ENCODE measurements around the gene SETD5. TPM values are rescaled to one million over a fixed set of nuclear protein-coding genes. Genes with fewer than 3 reads are reported as not detected.

Gene SETD5
- total RNA-seq, 3 donors from 2014 or later (not counting 1 experiment from before 2014, with no cell fraction given) = 106 to 154 (median 140) TPM

DNA sequence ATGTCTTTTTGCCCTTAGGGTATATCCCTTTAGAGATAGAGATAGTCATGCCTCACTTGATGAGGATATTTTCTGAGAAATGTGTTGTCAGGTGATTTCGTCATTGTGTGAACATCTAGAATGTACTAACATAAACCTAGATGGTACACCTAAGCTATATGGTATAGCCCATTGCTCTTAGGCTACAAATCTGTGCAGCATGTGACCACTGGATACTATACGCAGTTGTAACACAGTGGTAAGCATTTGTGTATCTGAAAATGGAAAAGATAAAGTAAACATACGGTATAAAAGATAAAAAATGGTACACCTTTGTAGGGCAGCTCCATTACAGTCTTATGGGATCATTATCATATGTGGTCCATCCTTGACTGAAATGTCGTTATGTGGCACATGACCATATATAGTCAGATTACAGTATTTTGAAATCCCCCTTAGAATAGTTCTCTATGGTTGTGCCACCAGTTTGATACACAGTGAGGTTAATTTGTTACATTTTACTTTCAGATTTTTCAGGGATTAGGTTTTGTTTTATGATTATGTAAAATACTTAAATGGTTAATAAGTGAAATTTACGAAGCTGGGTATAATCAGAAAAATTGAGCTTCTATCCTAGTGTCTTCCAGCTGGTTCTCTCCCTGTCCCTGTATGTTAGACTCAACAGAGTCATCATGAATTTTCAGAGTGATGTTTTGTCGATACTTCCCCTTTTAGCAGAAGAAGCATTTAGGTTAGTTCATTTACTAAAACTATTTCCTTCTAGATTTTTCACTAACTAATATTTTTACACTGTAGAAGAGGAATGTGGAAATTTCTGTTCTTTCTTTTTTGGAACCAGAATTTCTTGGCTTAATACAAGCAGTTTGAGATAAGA is 12.8 kb downstream of the SETD5 start:
- no peak for DNase-seq

DNA sequence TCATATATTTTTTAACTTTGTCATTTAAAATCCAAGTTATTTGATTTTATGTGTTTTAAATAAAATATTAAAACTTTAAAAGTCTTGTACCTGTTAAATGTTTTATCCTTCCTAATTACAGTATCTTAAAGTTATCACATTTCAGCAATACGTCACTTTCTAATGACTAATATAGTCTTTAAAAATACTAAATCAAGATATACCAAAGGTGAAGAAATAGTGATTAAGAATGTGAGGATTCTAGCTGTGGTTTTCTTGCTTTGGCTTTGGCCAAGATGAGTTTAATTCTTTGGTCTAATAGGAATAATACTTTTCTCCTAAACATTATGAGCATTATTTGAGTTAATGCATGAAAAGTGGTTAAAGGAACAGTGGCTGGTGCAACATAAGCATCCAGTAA is 13.9 kb downstream of the SETD5 start:
- Mint-ChIP-seq H3K4me1 (peaks cover 63 to 69% of the 10 kb centered on the region in 2 donors), H3K4me3 (no peak overlapping the region), H3K27ac (peak overlapping the region; percentile 44 to 69), H3K9me3 (no peaks in the 10 kb centered on the region), H3K36me3 (no peaks in the 10 kb centered on the region), H3K27me3 (ENCODE audit: low read depth in 2 of 2) (no peaks in the 10 kb centered on the region)
- H3K9me3 ChIP-seq (ENCODE audit: control insufficient read depth, insufficient read depth, low read length) = no peaks in the 10 kb centered on the region
- H3K27me3 ChIP-seq (ENCODE audit: control insufficient read depth, insufficient read depth, low read length) = no peaks in the 10 kb centered on the region
- no peak overlapping the region for H3K27ac ChIP-seq (ENCODE audit: low read length)
- TF ChIP-seq, protein P1, sequence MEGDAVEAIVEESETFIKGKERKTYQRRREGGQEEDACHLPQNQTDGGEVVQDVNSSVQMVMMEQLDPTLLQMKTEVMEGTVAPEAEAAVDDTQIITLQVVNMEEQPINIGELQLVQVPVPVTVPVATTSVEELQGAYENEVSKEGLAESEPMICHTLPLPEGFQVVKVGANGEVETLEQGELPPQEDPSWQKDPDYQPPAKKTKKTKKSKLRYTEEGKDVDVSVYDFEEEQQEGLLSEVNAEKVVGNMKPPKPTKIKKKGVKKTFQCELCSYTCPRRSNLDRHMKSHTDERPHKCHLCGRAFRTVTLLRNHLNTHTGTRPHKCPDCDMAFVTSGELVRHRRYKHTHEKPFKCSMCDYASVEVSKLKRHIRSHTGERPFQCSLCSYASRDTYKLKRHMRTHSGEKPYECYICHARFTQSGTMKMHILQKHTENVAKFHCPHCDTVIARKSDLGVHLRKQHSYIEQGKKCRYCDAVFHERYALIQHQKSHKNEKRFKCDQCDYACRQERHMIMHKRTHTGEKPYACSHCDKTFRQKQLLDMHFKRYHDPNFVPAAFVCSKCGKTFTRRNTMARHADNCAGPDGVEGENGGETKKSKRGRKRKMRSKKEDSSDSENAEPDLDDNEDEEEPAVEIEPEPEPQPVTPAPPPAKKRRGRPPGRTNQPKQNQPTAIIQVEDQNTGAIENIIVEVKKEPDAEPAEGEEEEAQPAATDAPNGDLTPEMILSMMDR (IDR thresholded peaks at IDR 0.05) = no peak
- DNase-seq (no peak), ATAC-seq (no peak)
- no CpG with 5 or more reads among the region's 1 CpG for WGBS (ENCODE audit: insufficient coverage)
- H3K36me3 ChIP-seq (ENCODE audit: control insufficient read depth, insufficient read depth, low read length) = peaks cover 2% of the 10 kb centered on the region
- H3K4me1 ChIP-seq (ENCODE audit: control insufficient read depth, insufficient read depth, low read length) = peaks cover 16% of the 10 kb centered on the region
- no peak overlapping the region for H3K4me3 ChIP-seq (ENCODE audit: low read length)
- intact Hi-C loops (cut with micrococcal nuclease) = no loop called here

More for the DNA sequence above, 12.8 kb downstream of the SETD5 start:
- intact Hi-C loops (cut with micrococcal nuclease) = no loop called here
- H3K9me3 Mint-ChIP-seq = no peaks in the 10 kb centered on the region
- Histone ChIP-seq H3K27me3 (ENCODE audit: control insufficient read depth, insufficient read depth, low read length) (no peaks in the 10 kb centered on the region), H3K4me3 (ENCODE audit: low read length) (no peak overlapping the region), H3K27ac (ENCODE audit: low read length) (no peak overlapping the region), H3K36me3 (ENCODE audit: control insufficient read depth, insufficient read depth, low read length) (no peaks in the 10 kb centered on the region), H3K9me3 (ENCODE audit: control insufficient read depth, insufficient read depth, low read length) (no peaks in the 10 kb centered on the region), H3K4me1 (ENCODE audit: control insufficient read depth, insufficient read depth, low read length) (peaks cover 16% of the 10 kb centered on the region)
- no peaks in the 10 kb centered on the region for H3K27me3 Mint-ChIP-seq (ENCODE audit: low read depth in 2 of 2)
- ATAC-seq = peak; percentile 48 to 55 (median 49)
- TF ChIP-seq, protein P1 (IDR thresholded peaks at IDR 0.05) = no peak
- H3K4me3 Mint-ChIP-seq = no peak overlapping the region
- H3K4me1 Mint-ChIP-seq = peaks cover 67 to 70% of the 10 kb centered on the region in 2 donors
- no peaks in the 10 kb centered on the region for H3K36me3 Mint-ChIP-seq
- H3K27ac Mint-ChIP-seq = peak overlapping the region; percentile 44 to 65
- WGBS (ENCODE audit: insufficient coverage) = 79% methylated on average over 3 of the region's 6 CpGs

DNA sequence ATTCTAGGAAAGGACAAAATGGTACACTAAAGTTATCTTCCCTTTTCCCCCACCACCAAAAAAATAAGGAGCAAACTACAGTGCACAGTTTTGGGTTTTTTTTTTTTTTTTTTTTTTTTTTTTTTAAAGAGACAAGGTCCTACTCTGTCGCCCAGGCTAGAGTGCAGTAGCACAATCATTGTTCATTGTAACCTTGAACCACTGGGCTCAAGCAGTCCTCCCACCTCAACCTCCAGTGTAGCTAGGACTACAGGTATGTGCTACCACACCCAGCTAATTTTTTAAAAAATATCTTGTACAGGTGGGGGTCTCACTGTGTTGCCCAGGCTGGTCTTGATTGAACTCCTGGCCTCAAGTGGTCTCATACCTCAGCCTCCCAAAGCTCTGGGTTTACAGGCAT is 14.9 kb downstream of the SETD5 start:
- H3K4me3 ChIP-seq (ENCODE audit: low read length) = no peak overlapping the region
- Mint-ChIP-seq H3K27ac (peak overlapping the region; percentile 69 to 73), H3K27me3 (ENCODE audit: low read depth in 2 of 2) (no peaks in the 10 kb centered on the region), H3K36me3 (no peaks in the 10 kb centered on the region), H3K4me1 (peaks cover 73 to 75% of the 10 kb centered on the region in 2 donors), H3K4me3 (no peak overlapping the region), H3K9me3 (no peaks in the 10 kb centered on the region)
- no peaks in the 10 kb centered on the region for H3K9me3 ChIP-seq (ENCODE audit: control insufficient read depth, insufficient read depth, low read length)
- TF ChIP-seq, protein P1 (IDR thresholded peaks at IDR 0.05) = no peak
- 83% methylated on average over 1 of the region's 1 CpG for WGBS (ENCODE audit: insufficient coverage)
- DNase-seq (no peak), ATAC-seq (no peak)
- H3K27ac ChIP-seq (ENCODE audit: low read length) = no peak overlapping the region
- H3K27me3 ChIP-seq (ENCODE audit: control insufficient read depth, insufficient read depth, low read length) = no peaks in the 10 kb centered on the region
- peaks cover 2% of the 10 kb centered on the region for H3K36me3 ChIP-seq (ENCODE audit: control insufficient read depth, insufficient read depth, low read length)
- intact Hi-C loops (cut with micrococcal nuclease) = no loop called here
- peaks cover 12% of the 10 kb centered on the region for H3K4me1 ChIP-seq (ENCODE audit: control insufficient read depth, insufficient read depth, low read length)
